Ishikawa (cell line): ENCODE results near the gene HNRNPC.

Experiments used
- RAD21 ChIP-seq: IDR thresholded peaks from 2 replicates; pipeline ENCODE4 v1.6.1; 2012; ENCODE audit warnings: low read depth
- TCF12 ChIP-seq: IDR thresholded peaks from 2 replicates; pipeline ENCODE4 v1.6.1; 2012; ENCODE audit warnings: low read depth
- TEAD4 ChIP-seq: IDR thresholded peaks from 2 replicates; pipeline ENCODE4 v1.6.1; 2012
- TF ChIP-seq, protein P1 (sequence below): IDR thresholded peaks from 2 replicates; pipeline ENCODE4 v1.6.1; 2012; ENCODE audit warnings: low read depth, mild to moderate bottlenecking
- TF ChIP-seq, protein P2 (sequence below): IDR thresholded peaks from 2 replicates; pipeline ENCODE4 v1.6.1; 2012

DNA sequence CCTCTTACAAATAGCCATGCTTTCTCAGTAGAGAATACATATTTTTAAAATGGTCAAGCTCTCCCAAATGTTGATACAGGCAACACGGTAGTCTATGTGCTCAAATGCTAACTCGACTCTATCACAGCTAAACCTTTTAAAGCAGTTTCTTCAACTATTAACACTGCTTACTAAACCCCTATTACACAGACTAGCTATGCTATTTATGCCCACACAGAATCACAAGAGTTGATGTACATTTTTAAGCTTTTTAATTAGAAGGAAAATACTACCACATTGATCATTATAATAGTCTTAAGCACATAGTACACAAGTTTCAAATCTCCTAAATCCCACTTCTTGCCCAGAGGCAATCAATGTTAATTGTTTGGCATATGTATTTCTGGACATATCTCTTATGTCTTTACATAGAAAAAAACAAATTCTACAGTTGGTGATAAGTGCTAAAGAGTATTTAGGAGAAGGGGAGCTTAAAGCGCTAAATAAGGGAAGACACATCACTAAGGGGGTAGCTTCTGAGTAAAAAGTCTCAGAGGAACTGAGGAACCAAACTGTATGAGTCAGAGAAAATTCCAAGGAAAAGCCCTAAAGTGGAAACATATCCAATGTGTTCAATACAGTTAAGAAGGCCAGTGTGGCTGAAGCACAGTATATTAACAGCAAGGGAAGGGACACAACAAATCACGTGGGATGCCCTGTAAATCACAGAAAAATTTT is 13.7 kb downstream of the HNRNPC start:
- no peak for TF ChIP-seq RAD21
- TF ChIP-seq, protein P1, sequence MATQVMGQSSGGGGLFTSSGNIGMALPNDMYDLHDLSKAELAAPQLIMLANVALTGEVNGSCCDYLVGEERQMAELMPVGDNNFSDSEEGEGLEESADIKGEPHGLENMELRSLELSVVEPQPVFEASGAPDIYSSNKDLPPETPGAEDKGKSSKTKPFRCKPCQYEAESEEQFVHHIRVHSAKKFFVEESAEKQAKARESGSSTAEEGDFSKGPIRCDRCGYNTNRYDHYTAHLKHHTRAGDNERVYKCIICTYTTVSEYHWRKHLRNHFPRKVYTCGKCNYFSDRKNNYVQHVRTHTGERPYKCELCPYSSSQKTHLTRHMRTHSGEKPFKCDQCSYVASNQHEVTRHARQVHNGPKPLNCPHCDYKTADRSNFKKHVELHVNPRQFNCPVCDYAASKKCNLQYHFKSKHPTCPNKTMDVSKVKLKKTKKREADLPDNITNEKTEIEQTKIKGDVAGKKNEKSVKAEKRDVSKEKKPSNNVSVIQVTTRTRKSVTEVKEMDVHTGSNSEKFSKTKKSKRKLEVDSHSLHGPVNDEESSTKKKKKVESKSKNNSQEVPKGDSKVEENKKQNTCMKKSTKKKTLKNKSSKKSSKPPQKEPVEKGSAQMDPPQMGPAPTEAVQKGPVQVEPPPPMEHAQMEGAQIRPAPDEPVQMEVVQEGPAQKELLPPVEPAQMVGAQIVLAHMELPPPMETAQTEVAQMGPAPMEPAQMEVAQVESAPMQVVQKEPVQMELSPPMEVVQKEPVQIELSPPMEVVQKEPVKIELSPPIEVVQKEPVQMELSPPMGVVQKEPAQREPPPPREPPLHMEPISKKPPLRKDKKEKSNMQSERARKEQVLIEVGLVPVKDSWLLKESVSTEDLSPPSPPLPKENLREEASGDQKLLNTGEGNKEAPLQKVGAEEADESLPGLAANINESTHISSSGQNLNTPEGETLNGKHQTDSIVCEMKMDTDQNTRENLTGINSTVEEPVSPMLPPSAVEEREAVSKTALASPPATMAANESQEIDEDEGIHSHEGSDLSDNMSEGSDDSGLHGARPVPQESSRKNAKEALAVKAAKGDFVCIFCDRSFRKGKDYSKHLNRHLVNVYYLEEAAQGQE, result no peak
- TF ChIP-seq, protein P2, sequence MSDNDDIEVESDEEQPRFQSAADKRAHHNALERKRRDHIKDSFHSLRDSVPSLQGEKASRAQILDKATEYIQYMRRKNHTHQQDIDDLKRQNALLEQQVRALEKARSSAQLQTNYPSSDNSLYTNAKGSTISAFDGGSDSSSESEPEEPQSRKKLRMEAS, result no peak
- no peak for TF ChIP-seq TCF12
- no peak for TF ChIP-seq TEAD4
